GM18498 (cell line): Measurements from ENCODE around the gene ABCC12.
A peak's percentile ranks its signal among the peaks of the same experiment; 100 is the strongest.

Experiments used
- ATAC-seq: cut with Tn5 transposase; IDR thresholded peaks from one replicate; pipeline ENCODE4 v1.9.1; 2021; ENCODE audit warnings: mild to moderate bottlenecking, moderate library complexity; ENCODE audit not compliant: unreplicated experiment

ABCC12 gene

GRCh38 chr16:48133455-48134211 lies 22.2 kb downstream of the ABCC12 start:
- ATAC-seq = no peak

- ATAC-seq = no peak
Measured at GRCh38 chr16:48132696-48133095, 23.1 kb downstream of the ABCC12 start.

GRCh38 chr16:48131201-48131935 lies 24.4 kb downstream of the ABCC12 start:
- ATAC-seq = no peak

GRCh38 chr16:48129926-48130325 lies 25.9 kb downstream of the ABCC12 start:
- ATAC-seq = no peak

- ATAC-seq = no peak
Measured at GRCh38 chr16:48128769-48129168, 27.0 kb downstream of the ABCC12 start.

- no peak for ATAC-seq
Measured at GRCh38 chr16:48126801-48127644, 28.8 kb downstream of the ABCC12 start.

GRCh38 chr16:48125888-48126287 lies 29.9 kb downstream of the ABCC12 start:
- no peak for ATAC-seq

- no peak for ATAC-seq
Measured at GRCh38 chr16:48124266-48124665, 31.5 kb downstream of the ABCC12 start.

GRCh38 chr16:48123104-48123788 lies 32.5 kb downstream of the ABCC12 start:
- ATAC-seq = peak; percentile 63

GRCh38 chr16:48121276-48121675 lies 34.5 kb downstream of the ABCC12 start:
- no peak for ATAC-seq

- ATAC-seq = no peak
Measured at GRCh38 chr16:48118841-48119240, 37.0 kb downstream of the ABCC12 start.

- ATAC-seq = peak; percentile 84
Measured at GRCh38 chr16:48117217-48118105, 38.3 kb downstream of the ABCC12 start.

GRCh38 chr16:48115299-48115698 lies 40.5 kb downstream of the ABCC12 start:
- ATAC-seq = no peak

GRCh38 chr16:48114410-48114809 lies 41.4 kb downstream of the ABCC12 start:
- ATAC-seq = no peak

- ATAC-seq = no peak
Measured at GRCh38 chr16:48113471-48113870, 42.3 kb downstream of the ABCC12 start.

GRCh38 chr16:48113001-48113400 lies 42.8 kb downstream of the ABCC12 start:
- ATAC-seq = no peak

GRCh38 chr16:48112600-48112999 lies 43.2 kb downstream of the ABCC12 start:
- no peak for ATAC-seq

- ATAC-seq = peak; percentile 48
Measured at GRCh38 chr16:48110982-48111381, 44.8 kb downstream of the ABCC12 start.

GRCh38 chr16:48110000-48110399 lies 45.8 kb downstream of the ABCC12 start:
- ATAC-seq = no peak

GRCh38 chr16:48109475-48109874 lies 46.3 kb downstream of the ABCC12 start:
- no peak for ATAC-seq
